Posterior vena cava (tissue), 2 donors: Measurements from ENCODE around the gene JAGN1. TPM values are rescaled to one million over a fixed set of nuclear protein-coding genes. Genes with fewer than 3 reads are reported as not detected.
A peak's percentile ranks its signal among the peaks of the same experiment; 100 is the strongest.
"Not testable (repeated sequence)": the region's sequence is repeated elsewhere in the genome, so short reads cannot be mapped to it uniquely, and the experiment has no call there.

Source experiments
- DNase-seq: peaks from one replicate; pipeline ENCODE4 v3.0.0-alpha.2; 2020; ENCODE audit warnings: low spot score
- intact Hi-C, 2 donors: fragments of 100-400 bp; cut with DNase I; formaldehyde crosslinking; loops; one replicate each; pipeline versions ENCODE4 v1.14.1 to v1.14.2; 2022 to 2023
- total RNA-seq, 2 donors: library from RNA; stranded (reverse); fragmentation: NEBNext Ultra II Directional; extraction: Animal tissue kit (Norgen Biotek cat#: 25700); gene quantifications; one replicate each; pipeline ENCODE4 v1.2.1, GENCODE V29; 2021
- donor health status: DM: yes; HTN: yes; CAD: no.
- donor health status: DM: yes; HTN: yes; CAD: no.

The JAGN1 gene
- total RNA-seq, 2 donors from 2014 or later: 19.6 to 20.0 TPM

GRCh38 chr3:9891072-9891622 is 737 bp downstream of the JAGN1 start:
- no peak for DNase-seq
- intact Hi-C loops: no loop called here

GRCh38 chr3:9893739-9894138 is 3.3 kb downstream of the JAGN1 start:
- DNase-seq: peak; percentile 2
- intact Hi-C loops: no loop called here

- DNase-seq, intact Hi-C loops: not testable (repeated sequence)
These were observed 5.3 kb downstream of the JAGN1 start for GRCh38 chr3:9895715-9896114.

DNA sequence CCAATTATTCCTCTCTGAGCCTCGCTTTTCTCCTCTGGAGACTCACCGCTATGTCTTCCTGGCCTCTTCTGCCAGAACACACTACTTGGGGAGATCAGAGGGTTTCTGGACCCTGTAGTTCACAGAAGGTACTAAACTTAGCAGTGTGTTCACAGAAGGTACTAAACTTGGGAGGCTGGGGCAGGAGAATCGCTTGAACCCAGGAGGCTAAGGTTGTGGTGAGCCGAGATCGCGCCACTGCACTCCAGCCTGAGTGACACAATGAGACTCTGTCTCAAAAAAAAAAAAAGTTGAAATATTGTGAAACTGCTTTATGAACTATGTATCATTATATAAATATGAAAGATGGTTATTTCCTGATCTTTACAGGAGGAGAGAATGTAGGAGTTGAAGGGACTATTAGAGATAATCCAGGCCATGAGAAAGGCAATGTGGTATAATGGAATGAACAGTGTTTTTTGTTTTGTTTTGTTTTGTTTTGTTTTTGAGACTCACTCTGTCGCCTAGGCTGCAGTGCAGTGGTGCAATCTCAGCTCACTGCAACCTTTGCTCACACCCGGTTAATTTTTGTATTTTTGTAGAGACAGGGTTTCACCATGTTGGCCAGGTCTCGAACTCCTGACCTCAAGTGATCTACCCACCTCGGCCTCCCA is 6.5 kb downstream of the JAGN1 start:
- intact Hi-C loops, DNase-seq: not testable (repeated sequence)

DNA sequence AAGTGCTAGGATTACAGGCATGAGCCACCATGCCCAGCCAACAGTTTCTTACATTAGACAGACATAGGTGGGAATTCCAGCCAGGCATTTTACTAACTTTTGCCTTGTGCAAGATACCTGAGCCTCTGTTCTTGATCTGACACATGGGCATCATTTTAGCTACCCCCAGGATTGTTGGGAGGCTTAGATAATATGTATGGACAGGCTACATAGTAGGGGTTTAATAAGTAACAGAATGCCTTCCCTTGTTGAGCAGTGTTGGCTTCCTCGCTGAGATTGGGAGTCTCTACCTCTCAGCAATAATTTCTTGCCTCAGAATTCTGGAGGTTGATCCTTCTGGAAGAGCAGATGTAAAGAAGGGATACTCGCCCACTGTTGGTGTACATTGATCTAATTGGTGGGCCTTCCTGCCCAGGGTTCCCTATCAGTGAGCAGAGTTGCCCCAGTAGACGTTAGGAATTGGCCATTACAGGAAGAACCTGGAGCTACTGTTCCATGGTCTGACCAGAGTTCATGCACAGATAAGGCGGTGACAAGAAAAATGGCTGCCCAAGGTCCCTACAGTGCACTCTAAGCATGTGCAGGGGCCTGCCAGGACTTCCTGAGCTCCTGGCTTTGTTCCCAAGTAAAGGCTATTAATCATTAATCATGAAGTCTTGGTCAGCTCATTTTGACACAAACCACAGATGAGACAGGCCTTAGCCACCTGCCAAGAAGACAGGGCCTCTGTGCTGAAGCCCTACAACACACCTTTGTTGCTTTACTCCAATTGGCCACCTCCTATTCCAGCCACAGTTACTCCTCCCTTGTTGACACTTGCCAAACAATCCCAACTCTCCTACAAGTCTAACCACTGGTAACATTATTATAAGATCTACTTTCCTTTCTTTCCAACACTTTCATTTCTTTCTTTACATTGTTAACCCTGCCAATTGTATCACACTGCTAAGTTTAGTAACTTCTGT is 7.3 kb downstream of the JAGN1 start:
- intact Hi-C loops: no loop called here
- DNase-seq: no peak

GRCh38 chr3:9898467-9899241 is 8.2 kb downstream of the JAGN1 start:
- intact Hi-C loops: no loop called here
- no peak for DNase-seq

DNA sequence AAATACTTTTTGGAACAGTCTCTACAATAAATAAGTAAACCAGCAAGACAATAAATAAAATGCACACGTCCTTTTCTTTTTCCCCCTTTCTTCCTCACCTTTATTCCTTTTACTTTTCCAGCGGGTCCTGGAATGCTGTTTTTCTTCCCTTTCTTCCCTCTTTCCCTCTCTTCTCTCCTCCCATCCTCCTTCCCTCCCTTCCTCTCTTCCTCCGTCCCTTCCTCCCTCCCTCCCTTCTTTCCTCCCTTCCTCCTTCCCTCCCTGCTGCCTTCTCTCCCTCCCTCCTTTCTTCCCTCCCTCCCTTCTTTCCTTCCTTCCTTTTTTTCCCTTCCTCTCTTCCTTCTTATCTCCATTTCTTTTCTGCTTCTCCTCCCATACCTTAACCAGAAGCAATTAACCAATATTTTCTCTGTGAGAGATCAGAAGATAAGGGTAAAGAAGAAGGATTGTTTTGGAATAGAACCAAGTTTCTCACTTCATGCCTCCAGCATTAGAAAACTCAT is 8.9 kb downstream of the JAGN1 start:
- intact Hi-C loops: no loop called here
- DNase-seq: no peak

DNA sequence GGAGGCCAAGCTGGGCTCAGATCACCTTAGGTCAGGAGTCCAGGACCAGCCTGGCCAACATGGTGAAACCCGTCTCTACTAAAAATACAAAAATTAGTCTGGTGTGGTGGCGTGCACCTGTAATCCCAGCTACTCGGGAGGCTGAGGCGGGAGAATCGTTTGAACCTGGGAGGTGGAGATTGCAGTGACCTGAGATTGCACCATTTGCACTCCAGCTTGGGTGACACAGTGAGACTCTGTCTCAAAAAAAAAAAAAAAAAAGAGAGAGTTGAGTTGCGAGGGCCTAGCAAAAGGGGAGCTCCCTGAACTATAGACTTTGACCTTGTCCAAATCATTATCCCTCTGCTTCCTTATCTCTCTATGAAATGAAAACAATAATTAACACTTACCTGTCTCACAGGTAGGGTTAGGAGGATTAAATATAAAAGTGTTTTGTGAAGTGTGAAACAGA is 10.6 kb downstream of the JAGN1 start:
- intact Hi-C loops, DNase-seq: not testable (repeated sequence)

GRCh38 chr3:9901967-9902366 is 11.6 kb downstream of the JAGN1 start:
- peak; percentile 62 for DNase-seq
- intact Hi-C loops: no loop called here

DNA sequence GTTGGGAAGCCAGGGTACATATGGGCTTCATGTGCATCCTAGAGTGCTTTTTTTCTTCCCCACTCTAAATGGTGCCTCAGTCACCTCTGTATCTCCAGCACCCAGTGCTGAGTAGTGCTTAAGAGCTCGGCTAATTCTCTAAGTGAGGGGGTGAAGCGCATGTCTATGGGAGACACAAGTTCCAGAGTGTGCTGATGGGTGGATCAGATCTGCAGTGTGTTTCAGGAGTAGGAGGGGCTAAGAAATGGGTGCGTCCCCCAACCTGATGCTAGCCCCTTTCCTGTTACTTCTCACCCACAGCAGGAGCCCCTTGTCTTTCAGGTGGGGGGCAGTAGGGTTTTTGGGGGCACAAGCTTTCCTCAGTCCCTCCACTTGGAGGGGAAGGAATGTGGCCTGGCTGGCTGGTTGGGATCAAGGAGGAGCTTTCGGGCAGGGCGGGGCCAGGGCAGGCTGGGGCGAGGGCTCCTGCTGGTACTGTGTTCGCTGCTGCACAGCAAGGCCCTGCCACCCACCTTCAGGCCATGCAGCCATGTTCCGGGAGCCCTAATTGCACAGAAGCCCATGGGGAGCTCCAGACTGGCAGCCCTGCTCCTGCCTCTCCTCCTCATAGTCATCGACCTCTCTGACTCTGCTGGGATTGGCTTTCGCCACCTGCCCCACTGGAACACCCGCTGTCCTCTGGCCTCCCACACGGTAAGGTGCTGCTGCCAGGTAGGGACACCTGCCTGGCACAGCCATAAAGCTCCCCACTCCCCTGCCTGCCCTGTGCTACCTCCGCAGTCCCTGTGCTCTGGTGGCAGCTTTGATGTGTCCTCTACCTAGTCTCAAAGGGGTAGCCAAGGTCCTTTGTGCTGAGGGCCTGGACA is 12.2 kb downstream of the JAGN1 start, which contains the start of gene IL17RE:
IL17RE (plus strand) TSS at position 477 of the 866 bp plus-strand sequence; CDS start at position 562, 85 bp downstream.
- DNase-seq: peak; percentile 54
- intact Hi-C loops: no loop called here

DNA sequence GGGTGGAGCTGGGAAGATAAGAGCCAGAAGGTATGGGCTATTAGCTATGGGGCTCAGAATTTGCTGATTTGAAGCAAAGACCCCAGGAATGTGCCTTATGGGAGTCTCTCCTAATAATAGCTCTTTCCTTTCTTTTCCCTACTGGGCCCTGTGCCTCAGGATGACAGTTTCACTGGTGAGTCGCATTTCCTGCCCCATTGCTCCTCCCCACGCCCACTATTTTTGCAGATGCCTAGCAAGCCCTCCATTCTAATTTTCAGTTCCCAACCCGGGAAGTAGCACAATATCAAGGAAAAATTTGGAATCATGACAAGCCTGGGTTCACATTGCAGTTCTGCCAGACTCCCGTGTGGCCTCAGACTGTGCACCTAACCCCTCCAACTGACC is 12.8 kb downstream of the JAGN1 start:
- DNase-seq: peak; percentile 53
- intact Hi-C loops: no loop called here

- DNase-seq: peak; percentile 48
- intact Hi-C loops: no loop called here
These were observed 13.5 kb downstream of the JAGN1 start for GRCh38 chr3:9903904-9904303.

DNA sequence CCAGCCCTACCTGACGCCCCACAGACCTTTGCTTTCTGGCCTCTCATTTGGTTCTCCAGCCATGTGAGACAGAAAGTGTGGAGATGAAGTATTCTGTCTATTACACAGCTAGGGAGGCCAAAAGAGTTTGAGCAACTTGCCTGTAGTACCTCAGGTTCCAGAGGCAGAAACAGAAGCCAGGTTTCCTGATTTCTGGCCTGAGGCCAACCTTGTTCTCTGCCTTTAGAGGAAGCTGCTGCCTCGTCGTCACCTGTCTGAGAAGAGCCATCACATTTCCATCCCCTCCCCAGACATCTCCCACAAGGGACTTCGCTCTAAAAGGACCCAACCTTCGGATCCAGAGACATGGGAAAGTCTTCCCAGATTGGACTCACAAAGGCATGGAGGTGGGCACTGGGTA is 16.1 kb downstream of the JAGN1 start:
- intact Hi-C loops: no loop called here

DNA sequence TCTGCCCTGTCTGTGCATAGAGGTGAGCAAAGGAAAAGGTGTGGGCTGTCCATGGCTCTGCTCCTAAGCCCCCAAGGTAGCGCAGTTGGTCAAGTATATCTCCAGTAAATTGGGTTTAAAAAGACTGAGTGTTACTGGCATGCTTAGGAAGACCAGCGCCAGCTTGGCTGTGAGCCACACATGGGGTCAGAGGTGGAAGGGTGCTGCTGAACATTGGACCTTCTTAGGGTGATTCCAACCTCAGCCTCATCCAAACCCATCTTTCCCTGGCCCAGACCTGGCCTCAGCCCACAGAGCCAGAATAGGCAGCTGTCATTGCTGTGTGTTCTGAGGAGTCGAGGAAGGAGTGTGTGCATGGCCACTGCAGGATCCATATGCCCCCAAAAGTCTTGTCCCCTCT is 17.9 kb downstream of the JAGN1 start:
- no peak for DNase-seq
- intact Hi-C loops: no loop called here

More for the DNA sequence above, 16.1 kb downstream of the JAGN1 start:
- DNase-seq: no peak

- intact Hi-C loops: loop anchor here in 1 of 2 donors (5.0 kb wide), 1 partner anchor 62 kb away; no protein-coding TSS in a partner anchor
- no peak for DNase-seq
These were observed 19.0 kb downstream of the JAGN1 start for GRCh38 chr3:9909221-9910013.

DNA sequence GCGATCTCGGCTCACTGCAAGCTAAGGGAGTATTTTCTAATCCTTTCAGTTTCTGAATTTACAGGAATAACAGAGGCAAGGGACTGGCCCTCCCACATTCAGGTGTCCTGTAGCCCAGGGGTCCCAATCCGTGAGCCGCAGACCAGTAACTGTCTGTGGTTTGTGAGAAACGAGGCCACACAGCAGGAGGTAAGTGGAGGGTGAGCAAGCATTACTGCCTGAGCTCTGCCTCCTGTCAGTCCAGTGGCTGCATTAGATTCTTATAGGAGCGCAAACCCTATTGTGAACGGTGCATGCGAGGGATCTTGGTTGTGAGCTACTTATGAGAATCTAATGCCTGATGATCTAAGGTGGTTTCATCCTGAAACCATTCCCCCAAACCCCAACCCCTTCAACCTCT is 21.5 kb downstream of the JAGN1 start:
- intact Hi-C loops: loop anchor here in 1 of 2 donors (5.0 kb wide), 1 partner anchor 65 kb away; no protein-coding TSS in a partner anchor
- DNase-seq: no peak

- DNase-seq: no peak
- intact Hi-C loops: loop anchor here in 1 of 2 donors (5.0 kb wide), 1 partner anchor 65 kb away; no protein-coding TSS in a partner anchor
These were observed 22.0 kb downstream of the JAGN1 start for GRCh38 chr3:9912294-9912935.
